ENCODE results near the gene RRP15.

The RRP15 gene

GRCh38 chr1:218344814-218345672, 60.0 kb downstream of the RRP15 start, which contains the start of gene TGFB2:
TGFB2 (plus strand) TSS chr1:218345336; CDS start chr1:218346702, 1,366 bp downstream.
- DNase-seq = peak; percentile 28

- DNase-seq = peak; percentile 39
Observed at GRCh38 chr1:218345673-218346390, 60.7 kb downstream of the RRP15 start.

- DNase-seq = no peak
Observed at GRCh38 chr1:218346391-218347204, 61.5 kb downstream of the RRP15 start.

- no peak for DNase-seq
Observed at GRCh38 chr1:218347336-218347722, 62.2 kb downstream of the RRP15 start.

GRCh38 chr1:218347723-218348627, 62.9 kb downstream of the RRP15 start:
- DNase-seq = no peak

GRCh38 chr1:218348628-218349071, 63.6 kb downstream of the RRP15 start:
- no peak for DNase-seq

- no peak for DNase-seq
Observed at GRCh38 chr1:218349348-218350034, 64.4 kb downstream of the RRP15 start.

GRCh38 chr1:218350035-218350525, 65.0 kb downstream of the RRP15 start:
- DNase-seq = no peak

GRCh38 chr1:218350801-218351266, 65.7 kb downstream of the RRP15 start:
- no peak for DNase-seq

- peak; percentile 39 for DNase-seq
Observed at GRCh38 chr1:218351391-218352074, 66.4 kb downstream of the RRP15 start.

- DNase-seq = no peak
Observed at GRCh38 chr1:218352075-218352438, 67.0 kb downstream of the RRP15 start.

- no peak for DNase-seq
Observed at GRCh38 chr1:218353656-218354055, 68.6 kb downstream of the RRP15 start.

- no peak for DNase-seq
Observed at GRCh38 chr1:218355278-218355677, 70.2 kb downstream of the RRP15 start.

GRCh38 chr1:218357211-218357892, 72.3 kb downstream of the RRP15 start:
- DNase-seq = no peak

GRCh38 chr1:218357893-218358232, 72.8 kb downstream of the RRP15 start:
- DNase-seq = no peak

GRCh38 chr1:218361298-218362065, 76.4 kb downstream of the RRP15 start:
- no peak for DNase-seq

GRCh38 chr1:218362418-218363076, 77.5 kb downstream of the RRP15 start:
- no peak for DNase-seq

- DNase-seq = no peak
Observed at GRCh38 chr1:218363141-218363540, 78.0 kb downstream of the RRP15 start.
